GM12878 (cell line): ENCODE results near the gene TEN1. TPM values are rescaled to one million over a fixed set of nuclear protein-coding genes. Genes with fewer than 3 reads are reported as not detected.

Source experiments
- ATAC-seq: fragments of 200-7000 bp; cut with Tn5 transposase; 3 replicates; pipeline ENCODE4 v1.9.1; 2020; ENCODE audit warnings: mild to moderate bottlenecking, moderate library complexity
- BruUV-seq: library from RNA; stranded (reverse); fragments of 400-500 nt; replicated peaks from 2 replicates; lab custom pipeline; 2021; lab: Mats Ljungman, UMichigan
- CTCF ChIA-PET: fragments of 300-600 bp; sonication (Branson Sonifier 250); formaldehyde crosslinking; extraction: SDS; loops from one replicate; lab custom pipeline; 2021; ENCODE audit warnings: inconsistent platforms; lab: Yijun Ruan, JAX
- POLR2A ChIA-PET: fragments of 350-600 bp; formaldehyde crosslinking; extraction: SDS; loops from one replicate; lab custom pipeline; 2021; ENCODE audit warnings: inconsistent platforms; lab: Charles Lee
- RAD21 ChIA-PET: fragments of 300-600 bp; sonication (Branson Sonifier 250); formaldehyde crosslinking; loops from one replicate; lab custom pipeline; 2023; ENCODE audit warnings: antibody characterized with exemption; ENCODE audit not compliant: unreplicated experiment; lab: Charles Lee
- SMC1A ChIA-PET: fragments of 300-600 bp; sonication (Branson Sonifier 250); formaldehyde crosslinking; loops from one replicate; lab custom pipeline; 2023; ENCODE audit not compliant: unreplicated experiment, uncharacterized antibody; lab: Charles Lee
- DNase-seq: peaks from one replicate; pipeline ENCODE4 v3.0.0-alpha.2; 2011; ENCODE audit warnings: low read depth, low spot score
- FAIRE-seq: peaks from 3 replicates; lab custom pipeline; 2011; peaks lifted over from hg19 to GRCh38; lab: Jason Lieb, UNC
- H2AFZ ChIP-seq: 2 replicates; pipeline ENCODE4 v1.6.0; 2011; ENCODE audit warnings: low read depth, low read length, control low read depth; ENCODE audit not compliant: control insufficient read depth
- H3K27ac ChIP-seq: 2 replicates; pipeline ENCODE4 v1.5.1; 2011; ENCODE audit warnings: control low read depth; ENCODE audit not compliant: control insufficient read depth, insufficient read depth
- H3K27me3 ChIP-seq, 2 experiments: replicated peaks in 1 of 2; 2 replicates each; pipeline versions ENCODE4 v1.6.0 to v1.6.1; 2011; ENCODE audit warnings: low read length in 1 of 2; ENCODE audit not compliant: control insufficient read depth in 2 of 2, insufficient read depth in 2 of 2
- H3K36me3 ChIP-seq, 2 experiments: 2 replicates each; pipeline ENCODE4 v1.5.1; 2011; ENCODE audit warnings: low read length in 1 of 2; ENCODE audit not compliant: control insufficient read depth in 2 of 2, insufficient read depth in 2 of 2
- H3K4me1 ChIP-seq: 2 replicates; pipeline ENCODE4 v1.6.1; 2011; ENCODE audit warnings: mild to moderate bottlenecking, low read length, moderate library complexity, mixed read lengths; ENCODE audit not compliant: control insufficient read depth, insufficient read depth
- H3K4me2 ChIP-seq: 2 replicates; pipeline ENCODE4 v1.6.0; 2011; ENCODE audit warnings: control low read depth; ENCODE audit not compliant: control insufficient read depth, insufficient read depth
- H3K4me3 ChIP-seq: fragments of 200-600 bp; sonication (generic); 2 replicates; pipeline ENCODE4 v1.5.1; 2016
- H3K79me2 ChIP-seq: 2 replicates; pipeline ENCODE4 v1.6.0; 2011; ENCODE audit warnings: low read length; ENCODE audit not compliant: control insufficient read depth, insufficient read depth
- H3K9ac ChIP-seq: 2 replicates; pipeline ENCODE4 v1.8.0; 2011; ENCODE audit warnings: low read length, control low read depth, mixed read lengths; ENCODE audit not compliant: control insufficient read depth, insufficient read depth
- H3K9me3 ChIP-seq: replicated peaks from 3 replicates; pipeline ENCODE4 v1.5.1; 2011; ENCODE audit warnings: mild to moderate bottlenecking, low read length; ENCODE audit not compliant: control insufficient read depth, insufficient read depth
- H4K20me1 ChIP-seq: 2 replicates; pipeline ENCODE4 v1.6.0; 2011; ENCODE audit not compliant: control insufficient read depth, insufficient read depth
- TAF1 ChIP-seq: IDR thresholded peaks from 2 replicates; pipeline ENCODE4 v1.6.1; 2011; ENCODE audit warnings: mild to moderate bottlenecking, low read depth, low read length, borderline replicate concordance
- ZSCAN29 ChIP-seq: fragments of 450-650 bp; IDR thresholded peaks from 2 replicates; pipeline ENCODE4 v1.6.1; 2017; ENCODE audit warnings: mild to moderate bottlenecking, moderate library complexity
- WGBS: methylation state at CpG from one replicate; pipeline ENCODE4 v1.1.6; 2016; ENCODE audit warnings: low lambda C conversion rate; ENCODE audit not compliant: insufficient replicate concordance, insufficient coverage; ENCODE audit errors: missing lambda C conversion rate; 5-methylcytosine and 5-hydroxymethylcytosine counted together
- in situ Hi-C: fragments of 300-500 bp; cut with MboI; formaldehyde crosslinking; loops from 9 replicates; pipeline ENCODE4 v1.14.3; 2018; ENCODE audit warnings: mixed read lengths
- intact Hi-C: fragments of 100-400 bp; cut with micrococcal nuclease; formaldehyde crosslinking; loops from one replicate; pipeline ENCODE4 v1.14.2; 2022; ENCODE audit not compliant: unreplicated experiment
- polyA plus RNA-seq, 11 experiments: library from polyadenylated mRNA; depleted of rRNA in 4 of 11; unstranded in 6 of 11; stranded (reverse) in 5 of 11; fragments of >200 nt; fragmentation: Nextera tagmentation in 4 of 11; fragmentation: Illumina TruSeq in 1 of 11; extraction: Ambion mirVana in 4 of 11; extraction: Trizol in 1 of 11; gene quantifications; 1 replicate in 1 of 11; 2 replicates in 10 of 11; pipeline versions ENCODE4 v1.2.1 to v1.2.3, GENCODE V29; 2011 to 2016; ENCODE audit warnings: inconsistent platforms in 2 of 11, missing spikeins in 2 of 11, low read depth in 1 of 11
- total RNA-seq, 4 experiments: library from RNA; depleted of rRNA in 3 of 4; stranded (reverse); fragments of >200 nt in 3 of 4; fragmentation: Illumina TruSeq in 1 of 4; extraction: Trizol in 1 of 4; gene quantifications; 2 replicates each; pipeline versions ENCODE4 v1.2.1 to v1.2.3, GENCODE V29; 2013 to 2021
- TF ChIP-seq, protein P1 (sequence below): fragments of 450-650 bp; conservative IDR thresholded peaks from 2 replicates; pipeline ENCODE4 v1.6.1; 2017; ENCODE audit warnings: mild to moderate bottlenecking, moderate library complexity
- TF ChIP-seq, protein P2 (sequence below): fragments of 150-350 bp; IDR thresholded peaks from 2 replicates; pipeline ENCODE4 v1.6.1; 2016; ENCODE audit warnings: low read depth, low read length

TEN1 gene
- total and polyA plus RNA-seq, 10 of the 15 experiments (the other 5 are each of a cell fraction or from before 2014, with no cell fraction given), result 1.1 to 33.1 (median 17.4) TPM

DNA sequence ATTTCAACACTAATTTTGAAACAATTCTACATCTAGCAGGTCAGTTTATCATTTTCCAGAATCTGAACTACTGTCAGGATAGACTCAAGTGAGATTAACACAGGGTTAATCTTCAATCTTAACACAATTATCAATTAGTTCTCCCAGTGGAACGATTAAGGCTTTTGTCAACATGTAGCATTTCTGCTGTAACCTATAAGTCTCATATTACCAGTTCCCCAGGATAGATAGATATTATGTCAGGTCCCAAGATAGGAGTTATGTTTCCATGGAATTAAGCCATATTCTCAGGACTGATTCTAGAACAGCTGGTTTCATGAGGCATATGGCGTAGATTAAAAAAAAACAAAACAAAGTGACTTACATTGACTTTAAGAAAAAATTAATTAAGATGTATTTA is 33.8 kb upstream of the TEN1 start:
- DNase-seq (no peak), ATAC-seq (no peak), FAIRE-seq (no peak)
- no peak overlapping the region for H3K4me2 ChIP-seq
- in situ Hi-C loops (no loop called here), intact Hi-C loops (no loop called here)
- SMC1A ChIA-PET, result no interaction called here
- H3K4me1 ChIP-seq, result no peaks in the 10 kb centered on the region
- RAD21 ChIA-PET, result no interaction called here
- no peak overlapping the region for H3K9ac ChIP-seq
- no peak for TF ChIP-seq TAF1
- no peak for TF ChIP-seq ZSCAN29
- TF ChIP-seq, protein P1, sequence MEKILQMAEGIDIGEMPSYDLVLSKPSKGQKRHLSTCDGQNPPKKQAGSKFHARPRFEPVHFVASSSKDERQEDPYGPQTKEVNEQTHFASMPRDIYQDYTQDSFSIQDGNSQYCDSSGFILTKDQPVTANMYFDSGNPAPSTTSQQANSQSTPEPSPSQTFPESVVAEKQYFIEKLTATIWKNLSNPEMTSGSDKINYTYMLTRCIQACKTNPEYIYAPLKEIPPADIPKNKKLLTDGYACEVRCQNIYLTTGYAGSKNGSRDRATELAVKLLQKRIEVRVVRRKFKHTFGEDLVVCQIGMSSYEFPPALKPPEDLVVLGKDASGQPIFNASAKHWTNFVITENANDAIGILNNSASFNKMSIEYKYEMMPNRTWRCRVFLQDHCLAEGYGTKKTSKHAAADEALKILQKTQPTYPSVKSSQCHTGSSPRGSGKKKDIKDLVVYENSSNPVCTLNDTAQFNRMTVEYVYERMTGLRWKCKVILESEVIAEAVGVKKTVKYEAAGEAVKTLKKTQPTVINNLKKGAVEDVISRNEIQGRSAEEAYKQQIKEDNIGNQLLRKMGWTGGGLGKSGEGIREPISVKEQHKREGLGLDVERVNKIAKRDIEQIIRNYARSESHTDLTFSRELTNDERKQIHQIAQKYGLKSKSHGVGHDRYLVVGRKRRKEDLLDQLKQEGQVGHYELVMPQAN, result no peak
- TF ChIP-seq, protein P2, sequence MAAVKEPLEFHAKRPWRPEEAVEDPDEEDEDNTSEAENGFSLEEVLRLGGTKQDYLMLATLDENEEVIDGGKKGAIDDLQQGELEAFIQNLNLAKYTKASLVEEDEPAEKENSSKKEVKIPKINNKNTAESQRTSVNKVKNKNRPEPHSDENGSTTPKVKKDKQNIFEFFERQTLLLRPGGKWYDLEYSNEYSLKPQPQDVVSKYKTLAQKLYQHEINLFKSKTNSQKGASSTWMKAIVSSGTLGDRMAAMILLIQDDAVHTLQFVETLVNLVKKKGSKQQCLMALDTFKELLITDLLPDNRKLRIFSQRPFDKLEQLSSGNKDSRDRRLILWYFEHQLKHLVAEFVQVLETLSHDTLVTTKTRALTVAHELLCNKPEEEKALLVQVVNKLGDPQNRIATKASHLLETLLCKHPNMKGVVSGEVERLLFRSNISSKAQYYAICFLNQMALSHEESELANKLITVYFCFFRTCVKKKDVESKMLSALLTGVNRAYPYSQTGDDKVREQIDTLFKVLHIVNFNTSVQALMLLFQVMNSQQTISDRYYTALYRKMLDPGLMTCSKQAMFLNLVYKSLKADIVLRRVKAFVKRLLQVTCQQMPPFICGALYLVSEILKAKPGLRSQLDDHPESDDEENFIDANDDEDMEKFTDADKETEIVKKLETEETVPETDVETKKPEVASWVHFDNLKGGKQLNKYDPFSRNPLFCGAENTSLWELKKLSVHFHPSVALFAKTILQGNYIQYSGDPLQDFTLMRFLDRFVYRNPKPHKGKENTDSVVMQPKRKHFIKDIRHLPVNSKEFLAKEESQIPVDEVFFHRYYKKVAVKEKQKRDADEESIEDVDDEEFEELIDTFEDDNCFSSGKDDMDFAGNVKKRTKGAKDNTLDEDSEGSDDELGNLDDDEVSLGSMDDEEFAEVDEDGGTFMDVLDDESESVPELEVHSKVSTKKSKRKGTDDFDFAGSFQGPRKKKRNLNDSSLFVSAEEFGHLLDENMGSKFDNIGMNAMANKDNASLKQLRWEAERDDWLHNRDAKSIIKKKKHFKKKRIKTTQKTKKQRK, result no peak
- BruUV-seq, result no TSS peak
- H3K4me3 ChIP-seq, result no peak overlapping the region
- no peaks in the 10 kb centered on the region for H3K27me3 ChIP-seq
- H3K27ac ChIP-seq, result no peak overlapping the region
- POLR2A ChIA-PET, result no interaction called here
- CTCF ChIA-PET, result no interaction called here
- H3K36me3 ChIP-seq, result peaks cover 0 to 7% of the 10 kb centered on the region in 2 experiments
- 72% methylated on average over 2 of the region's 2 CpGs for WGBS
- no peaks in the 10 kb centered on the region for H4K20me1 ChIP-seq
- no peaks in the 10 kb centered on the region for H3K79me2 ChIP-seq
- no peak overlapping the region for H2AFZ ChIP-seq
- no peaks in the 10 kb centered on the region for H3K9me3 ChIP-seq
